GM23338 (cell line): ENCODE data around the gene IMPA2. TPM values are rescaled to one million over a fixed set of nuclear protein-coding genes. Genes with fewer than 3 reads are reported as not detected.

Experiments used
- ATAC-seq: fragments of 200-7000 bp; cut with Tn5 transposase; 3 replicates; pipeline ENCODE4 v1.9.1; 2020
- DNase-seq: peaks from one replicate; pipeline ENCODE4 v3.0.0-alpha.2; 2015; ENCODE audit warnings: low spot score
- H2AFZ ChIP-seq: fragments of 200-600 bp; sonication (generic); 2 replicates; pipeline ENCODE4 v1.8.0; 2016; ENCODE audit warnings: antibody characterized with exemption, mild to moderate bottlenecking, moderate library complexity
- H3F3A ChIP-seq: fragments of 200-600 bp; sonication (generic); replicated peaks from 2 replicates; pipeline ENCODE4 v1.8.0; 2017; ENCODE audit warnings: antibody characterized with exemption, mixed run types, low read depth
- H3K27ac ChIP-seq: fragments of 200-600 bp; sonication (generic); 2 replicates; pipeline ENCODE4 v1.6.1; 2016; ENCODE audit warnings: low read depth
- H3K27me3 ChIP-seq: fragments of 200-600 bp; sonication (generic); 2 replicates; pipeline ENCODE4 v1.8.0; 2016; ENCODE audit warnings: mild to moderate bottlenecking, mixed run types, moderate library complexity; ENCODE audit not compliant: insufficient read depth
- H3K36me3 ChIP-seq: fragments of 200-600 bp; sonication (generic); 2 replicates; pipeline ENCODE4 v1.8.0; 2016; ENCODE audit warnings: mild to moderate bottlenecking; ENCODE audit not compliant: insufficient read depth
- H3K4me1 ChIP-seq: fragments of 200-600 bp; sonication (generic); 2 replicates; pipeline ENCODE4 v1.8.0; 2016; ENCODE audit warnings: mild to moderate bottlenecking, moderate library complexity; ENCODE audit not compliant: insufficient read depth
- H3K4me2 ChIP-seq: fragments of 200-600 bp; sonication (generic); 2 replicates; pipeline ENCODE4 v1.7.1; 2017; ENCODE audit warnings: mixed run types
- H3K4me3 ChIP-seq: fragments of 200-600 bp; sonication (generic); 2 replicates; pipeline ENCODE4 v1.6.1; 2016; ENCODE audit warnings: mixed run types
- H3K79me2 ChIP-seq: fragments of 200-600 bp; sonication (generic); replicated peaks from 2 replicates; pipeline ENCODE4 v1.8.0; 2017; ENCODE audit warnings: mild to moderate bottlenecking; ENCODE audit not compliant: insufficient read depth
- H3K9me2 ChIP-seq: fragments of 200-600 bp; sonication (generic); 2 replicates; pipeline ENCODE4 v1.8.0; 2017; ENCODE audit not compliant: insufficient read depth
- H4K20me1 ChIP-seq: fragments of 200-600 bp; sonication (generic); replicated peaks from 2 replicates; pipeline ENCODE4 v1.8.0; 2017; ENCODE audit warnings: mild to moderate bottlenecking; ENCODE audit not compliant: insufficient read depth
- H3K27ac Mint-ChIP-seq: 2 replicates; pipeline ENCODE4 v1.8.0; 2020; ENCODE audit warnings: inconsistent platforms, mild to moderate bottlenecking, moderate library complexity, mixed read lengths
- H3K27me3 Mint-ChIP-seq: 3 replicates; pipeline ENCODE4 v1.8.0; 2022; ENCODE audit warnings: low read depth, mild to moderate bottlenecking, moderate library complexity, mixed read lengths, inconsistent platforms; ENCODE audit not compliant: insufficient read depth, poor library complexity
- H3K36me3 Mint-ChIP-seq: 3 replicates; pipeline ENCODE4 v1.8.0; 2021; ENCODE audit warnings: low read depth, mild to moderate bottlenecking, inconsistent platforms, moderate library complexity, mixed read lengths
- H3K4me1 Mint-ChIP-seq: 3 replicates; pipeline ENCODE4 v1.8.0; 2020; ENCODE audit warnings: mild to moderate bottlenecking, inconsistent platforms, mixed read lengths
- H3K4me3 Mint-ChIP-seq: 3 replicates; pipeline ENCODE4 v1.8.0; 2021; ENCODE audit warnings: moderate library complexity, mild to moderate bottlenecking, inconsistent platforms, mixed read lengths
- H3K9me3 Mint-ChIP-seq: 3 replicates; pipeline ENCODE4 v1.8.0; 2020; ENCODE audit warnings: moderate library complexity, mild to moderate bottlenecking, inconsistent platforms, mixed read lengths
- ETS1 ChIP-seq: IDR thresholded peaks from 2 replicates; pipeline ENCODE4 v1.6.1; 2016; ENCODE audit warnings: antibody characterized with exemption
- STAT1 ChIP-seq: IDR thresholded peaks from one replicate; pipeline ENCODE4 v1.6.1; 2016; ENCODE audit warnings: antibody characterized with exemption; ENCODE audit not compliant: unreplicated experiment
- ZNF462 ChIP-seq: fragments of 250-450 bp; sonication (Bioruptor Pico); IDR thresholded peaks from 2 replicates; pipeline ENCODE4 v1.5.0; 2020; ENCODE audit warnings: mild to moderate bottlenecking, moderate library complexity
- polyA plus RNA-seq: library from polyadenylated mRNA; unstranded; fragments of >200 nt; fragmentation: Nextera tagmentation; extraction: Ambion mirVana; gene quantifications from 2 replicates; pipeline ENCODE4 v1.2.1, GENCODE V29; 2016
- total RNA-seq: library from RNA; depleted of rRNA; stranded (reverse); fragments of >200 nt; shearing (Covaris generic); gene quantifications from 2 replicates; pipeline ENCODE4 v1.2.3, GENCODE V29; 2014

IMPA2 gene
- total and polyA plus RNA-seq, 2 experiments from 2014 or later: 50.4 to 122 TPM

- no peaks in the 10 kb centered on the region; the same call in 2 of the 3 replicates for H3K36me3 Mint-ChIP-seq
These were observed 6.5 kb upstream of the IMPA2 start for GRCh38 chr18:11974741-11975325.

More at GRCh38 chr18:11974741-11975325, 6.5 kb upstream of the IMPA2 start:
- H3K4me3 ChIP-seq: no peak overlapping the region
- H3K4me2 ChIP-seq: no peak overlapping the region
- no peak overlapping the region; the same call in 1 of the 2 replicates for H3K27ac Mint-ChIP-seq
- no peaks in the 10 kb centered on the region for H3K9me3 Mint-ChIP-seq
- no peak for TF ChIP-seq STAT1
- no peak for TF ChIP-seq ETS1
- no peak for TF ChIP-seq ZNF462 (CRISPR knock-in tag)
- no peaks in the 10 kb centered on the region for H3K79me2 ChIP-seq
- H3K4me3 Mint-ChIP-seq: no peak overlapping the region
- H4K20me1 ChIP-seq: no peaks in the 10 kb centered on the region
- H3K4me1 ChIP-seq: peaks cover 3% of the 10 kb centered on the region; the same call in 1 of the 2 replicates
- DNase-seq: no peak
- no peak overlapping the region for H2AFZ ChIP-seq
- H3K9me2 ChIP-seq: no peaks in the 10 kb centered on the region
- peaks cover 9% of the 10 kb centered on the region for H3K27me3 Mint-ChIP-seq
- peaks cover 2% of the 10 kb centered on the region; the same call in 1 of the 2 replicates for H3F3A ChIP-seq
- no peak overlapping the region for H3K27ac ChIP-seq
- no peaks in the 10 kb centered on the region for H3K27me3 ChIP-seq
- no peaks in the 10 kb centered on the region for H3K36me3 ChIP-seq
- peaks cover 11% of the 10 kb centered on the region for H3K4me1 Mint-ChIP-seq
- no peak for ATAC-seq
